SK-N-SH (cell line): ENCODE results near the gene CACNG7. TPM values are rescaled to one million over a fixed set of nuclear protein-coding genes. Genes with fewer than 3 reads are reported as not detected.

ENCODE experiments used
- CTCF ChIA-PET: fragments of 300-600, 350-600 bp; formaldehyde crosslinking; extraction: SDS; loops from one replicate; lab custom pipeline; 2021; lab: Yijun Ruan, JAX
- POLR2A ChIA-PET: fragments of 350-600 bp; sonication (Branson Sonifier 250); formaldehyde crosslinking; extraction: SDS; loops from one replicate; lab custom pipeline; 2020; ENCODE audit warnings: antibody characterized with exemption, inconsistent platforms; lab: Yijun Ruan, JAX
- DNase-seq: peaks from one replicate; pipeline ENCODE4 v3.0.0; 2012
- H2AFZ ChIP-seq: fragments of 200-600 bp; sonication (generic); 2 replicates; pipeline ENCODE4 v1.8.1; 2016; ENCODE audit warnings: antibody characterized with exemption, mild to moderate bottlenecking, low read depth
- H3F3A ChIP-seq: fragments of 200-600 bp; sonication (generic); replicated peaks from 2 replicates; pipeline ENCODE3; 2016; ENCODE audit warnings: antibody characterized with exemption, mild to moderate bottlenecking; ENCODE audit not compliant: insufficient read depth
- H3K27ac ChIP-seq, 2 experiments: fragments of 200-500 bp in 1 of 2; fragments of 200-600 bp in 1 of 2; sonication (Bioruptor generic) in 1 of 2; sonication (generic), shearing (Covaris generic) in 1 of 2; 2 replicates each; pipeline versions ENCODE4 v1.5.1 to v1.6.1; 2014 to 2016; ENCODE audit warnings: low read depth in 2 of 2, inconsistent platforms in 1 of 2, low read length in 1 of 2, mild to moderate bottlenecking in 1 of 2, mixed read lengths in 1 of 2
- H3K27me3 ChIP-seq: fragments of 200-600 bp; sonication (generic), shearing (Covaris generic); 2 replicates; pipeline ENCODE4 v1.6.1; 2016; ENCODE audit warnings: mixed run types; ENCODE audit not compliant: insufficient read depth
- H3K36me3 ChIP-seq, 2 experiments: fragments of 200-500 bp in 1 of 2; fragments of 200-600 bp in 1 of 2; sonication (Bioruptor generic) in 1 of 2; sonication (generic) in 1 of 2; replicated peaks in 1 of 2; 2 replicates each; pipeline versions ENCODE3 to v1.5.1; 2014 to 2016; ENCODE audit warnings: low read length in 1 of 2, mild to moderate bottlenecking in 1 of 2; ENCODE audit not compliant: insufficient read depth in 2 of 2, control insufficient read depth in 1 of 2
- H3K4me1 ChIP-seq, 2 experiments: fragments of 200-500 bp in 1 of 2; fragments of 200-600 bp in 1 of 2; sonication (Bioruptor generic) in 1 of 2; sonication (generic), shearing (Covaris generic) in 1 of 2; 2 replicates each; pipeline versions ENCODE4 v1.5.1 to v1.6.1; 2014 to 2016; ENCODE audit warnings: low read depth in 1 of 2, low read length in 1 of 2, mixed run types in 1 of 2; ENCODE audit not compliant: insufficient read depth in 2 of 2, control insufficient read depth in 1 of 2
- H3K4me2 ChIP-seq: fragments of 200-600 bp; sonication (generic), shearing (Covaris generic); 2 replicates; pipeline ENCODE4 v1.6.1; 2017; ENCODE audit warnings: mixed run types
- H3K4me3 ChIP-seq, 2 experiments: fragments of 200-500 bp in 1 of 2; fragments of 200-600 bp in 1 of 2; sonication (Bioruptor generic) in 1 of 2; sonication (generic), shearing (Covaris generic) in 1 of 2; 2 replicates each; pipeline versions ENCODE4 v1.5.1 to v1.8.1; 2014 to 2016; ENCODE audit warnings: low read depth in 2 of 2, inconsistent platforms in 1 of 2, low read length in 1 of 2, mild to moderate bottlenecking in 1 of 2, mixed read lengths in 1 of 2, moderate library complexity in 1 of 2
- H3K79me2 ChIP-seq: fragments of 200-600 bp; sonication (generic); 2 replicates; pipeline ENCODE4 v1.8.1; 2017; ENCODE audit warnings: mild to moderate bottlenecking; ENCODE audit not compliant: insufficient read depth
- H3K9ac ChIP-seq: fragments of 200-600 bp; sonication (generic); 2 replicates; pipeline ENCODE4 v1.6.1; 2017; ENCODE audit warnings: mixed run types
- H3K9me2 ChIP-seq: fragments of 200-600 bp; sonication (generic); 2 replicates; pipeline ENCODE4 v1.6.1; 2017; ENCODE audit warnings: mixed run types
- H3K9me3 ChIP-seq: fragments of 200-600 bp; sonication (generic); 2 replicates; pipeline ENCODE4 v1.6.1; 2017; ENCODE audit warnings: mixed run types, mild to moderate bottlenecking, moderate library complexity
- H4K20me1 ChIP-seq: fragments of 200-600 bp; sonication (generic); 2 replicates; pipeline ENCODE4 v1.6.1; 2017; ENCODE audit warnings: mild to moderate bottlenecking, mixed run types; ENCODE audit not compliant: insufficient read depth
- EZH2phosphoT487 ChIP-seq: fragments of 200-600 bp; sonication (generic); IDR thresholded peaks from 2 replicates; pipeline ENCODE4 v1.6.1; 2017; ENCODE audit warnings: low read depth, mixed run types, mild to moderate bottlenecking, antibody characterized with exemption, moderate library complexity, borderline replicate concordance
- FOXJ3 ChIP-seq: sonication (generic); formaldehyde crosslinking; IDR thresholded peaks from 2 replicates; pipeline ENCODE4 v1.5.1; 2020; ENCODE audit warnings: mild to moderate bottlenecking, missing genetic modification reagents
- GATA2 ChIP-seq: sonication (generic); formaldehyde crosslinking; IDR thresholded peaks from 2 replicates; pipeline ENCODE4 v1.5.0; 2020; ENCODE audit warnings: mild to moderate bottlenecking, missing genetic modification reagents
- JUND ChIP-seq: IDR thresholded peaks from 2 replicates; pipeline ENCODE4 v1.4.0; 2012
- MEF2A ChIP-seq: IDR thresholded peaks from 2 replicates; pipeline ENCODE4 v1.4.0; 2012; ENCODE audit warnings: low read depth, borderline replicate concordance
- NFIC ChIP-seq: IDR thresholded peaks from 2 replicates; pipeline ENCODE4 v1.4.0; 2012; ENCODE audit warnings: borderline replicate concordance
- POLR2AphosphoS5 ChIP-seq: IDR thresholded peaks from 2 replicates; pipeline ENCODE4 v1.6.1; 2012; ENCODE audit warnings: low read depth, low read length
- RCOR1 ChIP-seq: fragments of 150-350 bp; IDR thresholded peaks from 2 replicates; pipeline ENCODE4 v1.6.1; 2017; ENCODE audit warnings: antibody characterized with exemption, low read length
- RFX5 ChIP-seq: IDR thresholded peaks from 2 replicates; pipeline ENCODE4 v1.6.1; 2012; ENCODE audit warnings: mild to moderate bottlenecking, improper control_type of control experiment, low read length
- RXRA ChIP-seq: IDR thresholded peaks from 2 replicates; pipeline ENCODE4 v1.4.0; 2012; ENCODE audit warnings: low read depth, mild to moderate bottlenecking, borderline replicate concordance
- TAF1 ChIP-seq: IDR thresholded peaks from 2 replicates; pipeline ENCODE4 v1.6.1; 2012; ENCODE audit warnings: low read depth, mild to moderate bottlenecking, low read length, moderate library complexity, borderline replicate concordance
- TEAD4 ChIP-seq: IDR thresholded peaks from 2 replicates; pipeline ENCODE4 v1.4.0; 2012; ENCODE audit warnings: mild to moderate bottlenecking, borderline replicate concordance; ENCODE audit not compliant: insufficient read depth
- WGBS: methylation state at CpG from one replicate; pipeline ENCODE4 v1.1.6; 2017; ENCODE audit warnings: low lambda C conversion rate; 5-methylcytosine and 5-hydroxymethylcytosine counted together
- polyA plus RNA-seq, 3 experiments: library from polyadenylated mRNA; depleted of rRNA; stranded (reverse); fragments of >200 nt; gene quantifications; 2 replicates each; pipeline ENCODE4 v1.2.3, GENCODE V29; 2012
- TF ChIP-seq, protein P1 (sequence below): fragments of 200-600 bp; sonication (generic); IDR thresholded peaks from 2 replicates; pipeline ENCODE4 v1.6.1; 2017; ENCODE audit warnings: antibody characterized with exemption, mild to moderate bottlenecking, moderate library complexity
- TF ChIP-seq, protein P2 (sequence below): IDR thresholded peaks from 2 replicates; pipeline ENCODE4 v1.4.0; 2012; ENCODE audit warnings: low read depth, borderline replicate concordance
- TF ChIP-seq, protein P3 (sequence below): IDR thresholded peaks from 2 replicates; pipeline ENCODE4; 2012
- TF ChIP-seq, protein P4 (sequence below): fragments of 150-350 bp; IDR thresholded peaks from 2 replicates; pipeline ENCODE4 v1.6.1; 2017; ENCODE audit warnings: antibody characterized with exemption, low read length, low read depth, borderline replicate concordance
- TF ChIP-seq, protein P5 (sequence below): IDR thresholded peaks from 2 replicates; pipeline ENCODE4 v1.4.0; 2012; ENCODE audit warnings: low read depth

Gene CACNG7
- polyA plus RNA-seq, 1 of the 3 experiments (the other 2 are of a cell fraction): 25.7 TPM

DNA sequence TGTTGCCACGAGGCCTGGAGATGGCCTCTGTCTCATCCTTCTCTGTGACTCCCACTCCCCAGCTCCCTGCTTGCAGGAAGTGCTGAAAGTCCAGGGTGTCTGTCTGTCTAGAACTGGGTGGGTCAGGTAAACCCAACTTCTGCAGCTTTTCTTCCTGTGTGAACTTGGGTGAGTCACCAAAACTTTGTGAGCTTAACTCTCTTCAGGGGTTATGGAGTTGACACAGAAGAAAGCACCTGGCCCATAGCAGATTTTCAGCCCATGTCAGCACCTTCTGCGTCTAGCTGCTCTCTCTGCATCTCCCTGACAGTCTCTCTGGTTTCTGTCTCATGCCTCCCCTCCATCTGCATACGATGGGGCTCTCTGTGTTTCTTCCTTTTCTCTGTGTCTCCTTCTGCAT, 4.2 kb upstream of the CACNG7 start:
- Histone ChIP-seq H3K9ac (no peak overlapping the region), H2AFZ (no peak overlapping the region), H3K9me2 (no peaks in the 10 kb centered on the region), H4K20me1 (no peaks in the 10 kb centered on the region), H3K27me3 (peaks cover 30% of the 10 kb centered on the region), H3K79me2 (0 out of 2 replicates have a peak, but pooled peaks cover 5% of the 10 kb centered on the region), H3K4me1 (peaks cover 0 to 15% of the 10 kb centered on the region in 2 experiments; a peak in 1 of 4 replicates), H3K36me3 (no peaks in the 10 kb centered on the region), H3F3A (peaks cover 7% of the 10 kb centered on the region), H3K4me2 (no peak overlapping the region), H3K9me3 (no peaks in the 10 kb centered on the region), H3K4me3 (no peak overlapping the region), H3K27ac (no peak overlapping the region)
- CTCF ChIA-PET: interaction anchor here (1.1 to 4.9 kb wide), 3 partner anchors 62 to 127 kb away, joined by 3 to 26 read pairs (median 4); no protein-coding TSS in a partner anchor
- POLR2A ChIA-PET: no interaction called here
- no peak for TF ChIP-seq POLR2AphosphoS5
- TF ChIP-seq, protein P1, sequence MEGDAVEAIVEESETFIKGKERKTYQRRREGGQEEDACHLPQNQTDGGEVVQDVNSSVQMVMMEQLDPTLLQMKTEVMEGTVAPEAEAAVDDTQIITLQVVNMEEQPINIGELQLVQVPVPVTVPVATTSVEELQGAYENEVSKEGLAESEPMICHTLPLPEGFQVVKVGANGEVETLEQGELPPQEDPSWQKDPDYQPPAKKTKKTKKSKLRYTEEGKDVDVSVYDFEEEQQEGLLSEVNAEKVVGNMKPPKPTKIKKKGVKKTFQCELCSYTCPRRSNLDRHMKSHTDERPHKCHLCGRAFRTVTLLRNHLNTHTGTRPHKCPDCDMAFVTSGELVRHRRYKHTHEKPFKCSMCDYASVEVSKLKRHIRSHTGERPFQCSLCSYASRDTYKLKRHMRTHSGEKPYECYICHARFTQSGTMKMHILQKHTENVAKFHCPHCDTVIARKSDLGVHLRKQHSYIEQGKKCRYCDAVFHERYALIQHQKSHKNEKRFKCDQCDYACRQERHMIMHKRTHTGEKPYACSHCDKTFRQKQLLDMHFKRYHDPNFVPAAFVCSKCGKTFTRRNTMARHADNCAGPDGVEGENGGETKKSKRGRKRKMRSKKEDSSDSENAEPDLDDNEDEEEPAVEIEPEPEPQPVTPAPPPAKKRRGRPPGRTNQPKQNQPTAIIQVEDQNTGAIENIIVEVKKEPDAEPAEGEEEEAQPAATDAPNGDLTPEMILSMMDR: no peak
- TF ChIP-seq NFIC: no peak
- no peak for TF ChIP-seq JUND
- no peak for TF ChIP-seq RXRA
- no peak for TF ChIP-seq TAF1
- TF ChIP-seq, protein P2, sequence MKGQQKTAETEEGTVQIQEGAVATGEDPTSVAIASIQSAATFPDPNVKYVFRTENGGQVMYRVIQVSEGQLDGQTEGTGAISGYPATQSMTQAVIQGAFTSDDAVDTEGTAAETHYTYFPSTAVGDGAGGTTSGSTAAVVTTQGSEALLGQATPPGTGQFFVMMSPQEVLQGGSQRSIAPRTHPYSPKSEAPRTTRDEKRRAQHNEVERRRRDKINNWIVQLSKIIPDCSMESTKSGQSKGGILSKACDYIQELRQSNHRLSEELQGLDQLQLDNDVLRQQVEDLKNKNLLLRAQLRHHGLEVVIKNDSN: no peak
- no peak for TF ChIP-seq FOXJ3
- TF ChIP-seq, protein P3, sequence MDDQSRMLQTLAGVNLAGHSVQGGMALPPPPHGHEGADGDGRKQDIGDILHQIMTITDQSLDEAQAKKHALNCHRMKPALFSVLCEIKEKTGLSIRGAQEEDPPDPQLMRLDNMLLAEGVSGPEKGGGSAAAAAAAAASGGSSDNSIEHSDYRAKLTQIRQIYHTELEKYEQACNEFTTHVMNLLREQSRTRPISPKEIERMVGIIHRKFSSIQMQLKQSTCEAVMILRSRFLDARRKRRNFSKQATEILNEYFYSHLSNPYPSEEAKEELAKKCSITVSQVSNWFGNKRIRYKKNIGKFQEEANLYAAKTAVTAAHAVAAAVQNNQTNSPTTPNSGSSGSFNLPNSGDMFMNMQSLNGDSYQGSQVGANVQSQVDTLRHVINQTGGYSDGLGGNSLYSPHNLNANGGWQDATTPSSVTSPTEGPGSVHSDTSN: no peak
- TF ChIP-seq, protein P4, sequence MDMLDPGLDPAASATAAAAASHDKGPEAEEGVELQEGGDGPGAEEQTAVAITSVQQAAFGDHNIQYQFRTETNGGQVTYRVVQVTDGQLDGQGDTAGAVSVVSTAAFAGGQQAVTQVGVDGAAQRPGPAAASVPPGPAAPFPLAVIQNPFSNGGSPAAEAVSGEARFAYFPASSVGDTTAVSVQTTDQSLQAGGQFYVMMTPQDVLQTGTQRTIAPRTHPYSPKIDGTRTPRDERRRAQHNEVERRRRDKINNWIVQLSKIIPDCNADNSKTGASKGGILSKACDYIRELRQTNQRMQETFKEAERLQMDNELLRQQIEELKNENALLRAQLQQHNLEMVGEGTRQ: no peak
- no peak for TF ChIP-seq RFX5
- TF ChIP-seq TEAD4: no peak
- no peak for TF ChIP-seq GATA2 (CRISPR knock-in tag)
- no peak for DNase-seq
- WGBS: 8% methylated on average over 3 of the region's 3 CpGs

DNA sequence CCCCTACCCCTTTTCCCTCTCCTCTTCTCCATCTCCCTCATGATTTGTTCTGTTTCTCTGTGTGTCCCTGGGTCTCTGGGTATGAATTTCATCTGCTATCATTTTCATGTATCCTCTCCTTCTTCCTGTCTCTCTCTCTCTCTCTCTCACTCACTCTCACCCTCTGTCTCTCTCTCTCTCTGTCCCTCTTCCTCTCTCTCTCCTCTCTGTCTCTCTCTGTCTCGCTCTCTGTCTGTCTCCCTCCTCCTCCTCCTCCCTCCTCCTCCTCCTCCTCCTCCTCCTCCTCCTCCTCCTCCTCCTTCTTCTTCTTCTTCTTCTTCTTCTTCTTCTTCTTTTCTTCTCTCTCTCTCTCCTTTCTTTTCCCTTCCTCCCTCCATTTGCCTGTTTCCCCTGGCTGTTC, 3.3 kb upstream of the CACNG7 start:
- Histone ChIP-seq H3K27ac (no peak overlapping the region), H3K4me3 (no peak overlapping the region), H3K79me2 (peaks cover 10% of the 10 kb centered on the region), H4K20me1 (peaks cover 5% of the 10 kb centered on the region; the same call in 1 of the 2 replicates), H3K9me2 (no peaks in the 10 kb centered on the region), H3K4me1 (peaks cover 0 to 20% of the 10 kb centered on the region in 2 experiments; a peak in 1 of 4 replicates), H3F3A (peaks cover 7% of the 10 kb centered on the region), H3K9me3 (no peaks in the 10 kb centered on the region), H3K27me3 (peaks cover 26% of the 10 kb centered on the region), H3K9ac (no peak overlapping the region), H2AFZ (no peak overlapping the region), H3K36me3 (no peaks in the 10 kb centered on the region), H3K4me2 (no peak overlapping the region)
- POLR2A ChIA-PET: no interaction called here
- CTCF ChIA-PET: interaction anchor here (0.6 to 3.2 kb wide), 11 partner anchors 8 to 124 kb away, joined by 3 to 47 read pairs (median 4); partner anchors contain the start of gene MYADM
- no peak for TF ChIP-seq EZH2phosphoT487
- no peak for TF ChIP-seq RCOR1
- TF ChIP-seq, protein P5, sequence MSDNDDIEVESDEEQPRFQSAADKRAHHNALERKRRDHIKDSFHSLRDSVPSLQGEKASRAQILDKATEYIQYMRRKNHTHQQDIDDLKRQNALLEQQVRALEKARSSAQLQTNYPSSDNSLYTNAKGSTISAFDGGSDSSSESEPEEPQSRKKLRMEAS: no peak
- no peak for TF ChIP-seq MEF2A
- TF ChIP-seq, protein P1: no peak
- DNase-seq: no peak
- 35% methylated on average over 1 of the region's 1 CpG for WGBS
